HepG2 (cell line): ENCODE data around the gene CRNN. TPM values are rescaled to one million over a fixed set of nuclear protein-coding genes. Genes with fewer than 3 reads are reported as not detected.

ENCODE experiments used
- ATAC-seq: fragments of 200-7000 bp; cut with Tn5 transposase; 3 replicates; pipeline ENCODE4 v1.9.1; 2020; ENCODE audit warnings: mild to moderate bottlenecking, moderate library complexity
- BruUV-seq: library from RNA; stranded (reverse); fragments of 400-500 nt; replicated peaks from 2 replicates; lab custom pipeline; 2021; lab: Mats Ljungman, UMichigan
- CTCF ChIA-PET: fragments of 300-600 bp; formaldehyde crosslinking; extraction: SDS; loops from one replicate; lab custom pipeline; 2021; ENCODE audit warnings: low total read pairs, inconsistent platforms, low intra/inter-chr PET ratio; lab: Yijun Ruan, JAX
- POLR2A ChIA-PET: fragments of 350-600 bp; sonication (Branson Sonifier 250); formaldehyde crosslinking; loops from one replicate; lab custom pipeline; 2020; ENCODE audit warnings: antibody characterized with exemption, inconsistent platforms; lab: Yijun Ruan, JAX
- DNase-seq: peaks from one replicate; pipeline ENCODE4 v3.0.0-alpha.2; 2015; ENCODE audit warnings: low spot score
- FAIRE-seq: peaks from 3 replicates; lab custom pipeline; 2011; peaks lifted over from hg19 to GRCh38; lab: Jason Lieb, UNC
- H2AFZ ChIP-seq: one replicate; pipeline ENCODE4 v1.6.1; 2011; ENCODE audit warnings: low read length, inconsistent platforms
- H3K27ac ChIP-seq: fragments of 300-600 bp; 3 replicates; pipeline ENCODE4 v1.8.0; 2011; ENCODE audit warnings: mixed run types, mild to moderate bottlenecking, mixed read lengths, low read length, inconsistent platforms; ENCODE audit not compliant: insufficient read depth; ENCODE audit errors: extremely low read length
- H3K27me3 ChIP-seq, 2 experiments: fragments of 200-600 bp in 1 of 2; 2 replicates in 1 of 2; 3 replicates in 1 of 2; pipeline versions ENCODE4 v1.6.0 to v1.8.0; 2011; ENCODE audit warnings: low read length in 2 of 2, mild to moderate bottlenecking in 2 of 2, moderate library complexity in 2 of 2, inconsistent platforms in 1 of 2; ENCODE audit not compliant: insufficient read depth in 2 of 2, control insufficient read depth in 1 of 2
- H3K36me3 ChIP-seq, 2 experiments: fragments of 200-600 bp in 1 of 2; replicated peaks in 1 of 2; 2 replicates in 1 of 2; 3 replicates in 1 of 2; pipeline versions ENCODE4 v1.5.1 to v1.8.0; 2011; ENCODE audit warnings: low read length in 2 of 2, inconsistent platforms in 1 of 2; ENCODE audit not compliant: insufficient read depth in 2 of 2, control insufficient read depth in 1 of 2
- H3K4me1 ChIP-seq: 2 replicates; pipeline ENCODE4 v1.5.1; 2012; ENCODE audit warnings: low read length, inconsistent platforms; ENCODE audit not compliant: insufficient read depth
- H3K4me2 ChIP-seq: 2 replicates; pipeline ENCODE4 v1.6.0; 2011; ENCODE audit warnings: low read depth, low read length, inconsistent platforms
- H3K4me3 ChIP-seq, 3 experiments: fragments of 200-600 bp in 1 of 3; sonication (generic), shearing (Covaris generic) in 1 of 3; replicated peaks in 1 of 3; 2 replicates each; pipeline ENCODE4 v1.5.1; 2011 to 2016; ENCODE audit warnings: low read length in 3 of 3, inconsistent platforms in 2 of 3, low read depth in 2 of 3, mild to moderate bottlenecking in 2 of 3, control low read depth in 1 of 3, mixed read lengths in 1 of 3; ENCODE audit not compliant: insufficient read depth in 1 of 3
- H3K79me2 ChIP-seq: one replicate; pipeline ENCODE4 v1.6.1; 2011; ENCODE audit warnings: low read length, inconsistent platforms; ENCODE audit not compliant: insufficient read depth
- H3K9ac ChIP-seq: 2 replicates; pipeline ENCODE4 v1.6.0; 2011; ENCODE audit warnings: mild to moderate bottlenecking, low read depth, low read length, inconsistent platforms; ENCODE audit not compliant: insufficient read depth
- H3K9me3 ChIP-seq: 2 replicates; pipeline ENCODE4 v1.5.1; 2012; ENCODE audit warnings: mild to moderate bottlenecking, low read length
- H4K20me1 ChIP-seq: 2 replicates; pipeline ENCODE4 v1.6.0; 2011; ENCODE audit warnings: inconsistent platforms, mild to moderate bottlenecking, low read length, moderate library complexity; ENCODE audit not compliant: insufficient read depth
- HNRNPL ChIP-seq: fragments of 200-400 bp; formaldehyde crosslinking; IDR thresholded peaks from 2 replicates; pipeline ENCODE4 v1.6.1; 2017; ENCODE audit warnings: mild to moderate bottlenecking, low read depth, low read length
- REST ChIP-seq, 2 experiments: IDR thresholded peaks; 2 replicates each; pipeline ENCODE4 v1.6.1; 2011 to 2012; ENCODE audit warnings: low read length in 2 of 2, borderline replicate concordance in 1 of 2, low read depth in 1 of 2, mild to moderate bottlenecking in 1 of 2, moderate library complexity in 1 of 2
- ZNF432 ChIP-seq: sonication (generic); formaldehyde crosslinking; IDR thresholded peaks from 2 replicates; pipeline ENCODE4 v1.5.0; 2020; ENCODE audit warnings: missing genetic modification reagents, mild to moderate bottlenecking, borderline replicate concordance
- WGBS: methylation state at CpG from one replicate; pipeline ENCODE4 v1.1.6; 2017; ENCODE audit warnings: low lambda C conversion rate; 5-methylcytosine and 5-hydroxymethylcytosine counted together
- in situ Hi-C: cut with HindIII; loops from 2 replicates; pipeline ENCODE4 v1.10.0; 2017; ENCODE audit warnings: low pct_unique_long_range_greater_than_20kb; ENCODE audit not compliant: extremely low pct_ligation_motif_present
- intact Hi-C: fragments of 100-400 bp; cut with micrococcal nuclease; formaldehyde crosslinking; loops from one replicate; pipeline ENCODE4 v1.10.0; 2022; ENCODE audit not compliant: unreplicated experiment
- polyA plus RNA-seq, 8 experiments: library from polyadenylated mRNA; depleted of rRNA in 3 of 8; stranded (reverse) in 7 of 8; unstranded in 1 of 8; fragments of >200 nt; fragmentation: Illumina TruSeq in 4 of 8; extraction: Trizol in 4 of 8; gene quantifications; 2 replicates each; pipeline versions ENCODE4 v1.2.1 to v1.2.3, GENCODE V29; 2011 to 2016; ENCODE audit warnings: low read depth in 4 of 8, missing spikeins in 1 of 8, mixed read lengths in 1 of 8; ENCODE audit not compliant: insufficient read depth in 1 of 8
- total RNA-seq, 5 experiments: library from RNA; depleted of rRNA; stranded (reverse); fragments of >200 nt; fragmentation: Illumina TruSeq; extraction: Trizol; gene quantifications; 2 replicates each; pipeline ENCODE4 v1.2.3, GENCODE V29; 2016; ENCODE audit warnings: low read depth in 1 of 5
- TF ChIP-seq, protein P1 (sequence below): sonication (generic); formaldehyde crosslinking; IDR thresholded peaks from 2 replicates; pipeline ENCODE4 v1.5.1; 2020; ENCODE audit warnings: missing genetic modification reagents, mild to moderate bottlenecking, borderline replicate concordance

Gene CRNN
- total and polyA plus RNA-seq, 2 of the 13 experiments (the other 11 are each of a cell fraction or from before 2014, with no cell fraction given) = not detected

GRCh38 chr1:152444045-152444444 lies 30.0 kb upstream of the CRNN start:
- no peak for DNase-seq
- FAIRE-seq = no peak
- no peak overlapping the region for H3K4me2 ChIP-seq

More at GRCh38 chr1:152444045-152444444, 30.0 kb upstream of the CRNN start:
- in situ Hi-C loops = loop anchor here (10.0 kb wide), 2 partner anchors 259 to 389 kb away; no protein-coding TSS in a partner anchor
- Histone ChIP-seq H2AFZ (no peak overlapping the region), H3K36me3 (no peaks in the 10 kb centered on the region), H3K4me3 (no peak overlapping the region), H3K9me3 (no peaks in the 10 kb centered on the region), H3K27ac (no peak overlapping the region), H3K27me3 (peaks cover 0 to 4% of the 10 kb centered on the region in 2 experiments; a peak in 2 of 5 replicates), H4K20me1 (no peaks in the 10 kb centered on the region), H3K4me1 (no peaks in the 10 kb centered on the region), H3K9ac (no peak overlapping the region), H3K79me2 (no peaks in the 10 kb centered on the region)
- POLR2A ChIA-PET = no interaction called here
- WGBS = 4% methylated on average over 3 of the region's 4 CpGs
- intact Hi-C loops = no loop called here
- TF ChIP-seq ZNF432 (CRISPR knock-in tag) (no peak), HNRNPL (no peak), REST (IDR thresholded peaks at IDR 0.05; ENCODE audit: borderline replicate concordance in 1 of 2, low read depth in 1 of 2, low read length in 2 of 2) (no peak)
- TF ChIP-seq, protein P1, sequence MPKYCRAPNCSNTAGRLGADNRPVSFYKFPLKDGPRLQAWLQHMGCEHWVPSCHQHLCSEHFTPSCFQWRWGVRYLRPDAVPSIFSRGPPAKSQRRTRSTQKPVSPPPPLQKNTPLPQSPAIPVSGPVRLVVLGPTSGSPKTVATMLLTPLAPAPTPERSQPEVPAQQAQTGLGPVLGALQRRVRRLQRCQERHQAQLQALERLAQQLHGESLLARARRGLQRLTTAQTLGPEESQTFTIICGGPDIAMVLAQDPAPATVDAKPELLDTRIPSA (CRISPR knock-in tag) = no peak
- no TSS peak for BruUV-seq
- CTCF ChIA-PET = no interaction called here
- no peak for ATAC-seq
